ENCODE measurements around the gene P4HTM.

The P4HTM gene

DNA sequence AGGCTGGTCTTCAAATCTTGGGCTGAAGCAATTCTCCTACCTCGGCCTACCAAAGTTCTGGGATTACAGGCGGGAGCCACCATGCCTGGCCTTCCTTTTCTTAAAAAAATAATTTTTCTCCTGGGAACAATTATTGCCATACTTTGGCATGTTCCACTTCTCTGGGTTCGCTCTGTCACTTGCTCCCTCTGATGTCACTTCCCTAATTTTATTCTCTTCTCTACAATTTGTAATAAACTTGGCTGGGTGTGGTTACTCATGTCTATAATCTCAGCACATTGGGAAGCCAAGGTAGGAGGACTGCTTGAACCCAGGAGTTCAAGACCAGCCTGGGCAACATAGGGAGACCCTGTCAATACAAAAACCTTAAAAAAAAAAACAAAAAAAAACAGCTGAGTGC lies 45.2 kb downstream of the P4HTM start:
- TF ChIP-seq ZNF549 (tag by site-specific recombination; IDR thresholded peaks at IDR 0.05) (no peak), ZNF335 (tag by site-specific recombination; conservative IDR thresholded peaks at IDR 0.05) (no peak), ZNF660 (tag by site-specific recombination; IDR thresholded peaks at IDR 0.05) (no peak), ZNF350 (tag by site-specific recombination; IDR thresholded peaks at IDR 0.05) (no peak), ZNF621 (tag by site-specific recombination; IDR thresholded peaks at IDR 0.05) (no peak), ZXDB (tag by site-specific recombination; IDR thresholded peaks at IDR 0.05) (no peak)
- POLR2A ChIA-PET, result no interaction called here
- Histone ChIP-seq H3K4me1 (ENCODE audit: control insufficient read depth, insufficient read depth, low read length) (no peaks in the 10 kb centered on the region), H3K4me3 (ENCODE audit: low read depth, low read length) (no peak overlapping the region), H3K9me3 (ENCODE audit: control insufficient read depth, insufficient read depth, low read depth, low read length) (no peaks in the 10 kb centered on the region), H3K36me3 (ENCODE audit: control insufficient read depth in 2 of 2, insufficient read depth in 1 of 2, low read length in 2 of 2) (peaks cover 13 to 74% of the 10 kb centered on the region in 2 experiments; a peak in 2 of 3 replicates), H3K27ac (ENCODE audit: extremely low read depth, low read depth, low read length) (no peak overlapping the region)
- CTCF ChIA-PET, result no interaction called here

DNA sequence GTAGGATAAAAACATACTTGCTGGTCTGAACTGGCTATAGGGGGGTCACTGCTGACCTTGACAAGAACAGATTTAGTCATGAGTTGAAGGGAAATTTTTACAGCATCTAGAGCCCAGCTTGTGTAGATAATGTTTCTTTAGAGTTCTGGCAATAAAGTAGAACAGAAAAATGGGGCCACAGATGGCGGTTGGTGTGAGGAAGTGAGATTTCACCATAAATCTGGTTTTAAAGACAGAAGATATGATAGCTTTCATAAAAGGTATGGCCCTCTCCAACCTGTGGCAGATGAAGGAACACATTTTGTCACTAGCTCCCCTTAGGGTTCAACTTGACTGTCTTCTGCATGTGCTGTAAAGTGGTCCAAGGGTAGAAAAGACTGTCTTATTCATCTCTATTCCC lies 63.5 kb downstream of the P4HTM start:
- Histone ChIP-seq H3K36me3 (ENCODE audit: control insufficient read depth in 2 of 2, insufficient read depth in 1 of 2, low read length in 2 of 2) (peaks cover 7 to 78% of the 10 kb centered on the region in 2 experiments), H3K9me3 (ENCODE audit: control insufficient read depth, insufficient read depth, low read depth, low read length) (no peaks in the 10 kb centered on the region), H3K4me1 (ENCODE audit: control insufficient read depth, insufficient read depth, low read length) (no peaks in the 10 kb centered on the region), H3K4me3 (ENCODE audit: low read depth, low read length) (no peak overlapping the region), H3K27ac (ENCODE audit: extremely low read depth, low read depth, low read length) (no peak overlapping the region)
- ChIA-PET POLR2A (no interaction called here), CTCF (no interaction called here)
- TF ChIP-seq, protein P1, sequence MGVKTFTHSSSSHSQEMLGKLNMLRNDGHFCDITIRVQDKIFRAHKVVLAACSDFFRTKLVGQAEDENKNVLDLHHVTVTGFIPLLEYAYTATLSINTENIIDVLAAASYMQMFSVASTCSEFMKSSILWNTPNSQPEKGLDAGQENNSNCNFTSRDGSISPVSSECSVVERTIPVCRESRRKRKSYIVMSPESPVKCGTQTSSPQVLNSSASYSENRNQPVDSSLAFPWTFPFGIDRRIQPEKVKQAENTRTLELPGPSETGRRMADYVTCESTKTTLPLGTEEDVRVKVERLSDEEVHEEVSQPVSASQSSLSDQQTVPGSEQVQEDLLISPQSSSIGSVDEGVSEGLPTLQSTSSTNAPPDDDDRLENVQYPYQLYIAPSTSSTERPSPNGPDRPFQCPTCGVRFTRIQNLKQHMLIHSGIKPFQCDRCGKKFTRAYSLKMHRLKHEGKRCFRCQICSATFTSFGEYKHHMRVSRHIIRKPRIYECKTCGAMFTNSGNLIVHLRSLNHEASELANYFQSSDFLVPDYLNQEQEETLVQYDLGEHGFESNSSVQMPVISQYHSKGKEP (tag by site-specific recombination; IDR thresholded peaks at IDR 0.05), result no peak
- TF ChIP-seq, protein P2, sequence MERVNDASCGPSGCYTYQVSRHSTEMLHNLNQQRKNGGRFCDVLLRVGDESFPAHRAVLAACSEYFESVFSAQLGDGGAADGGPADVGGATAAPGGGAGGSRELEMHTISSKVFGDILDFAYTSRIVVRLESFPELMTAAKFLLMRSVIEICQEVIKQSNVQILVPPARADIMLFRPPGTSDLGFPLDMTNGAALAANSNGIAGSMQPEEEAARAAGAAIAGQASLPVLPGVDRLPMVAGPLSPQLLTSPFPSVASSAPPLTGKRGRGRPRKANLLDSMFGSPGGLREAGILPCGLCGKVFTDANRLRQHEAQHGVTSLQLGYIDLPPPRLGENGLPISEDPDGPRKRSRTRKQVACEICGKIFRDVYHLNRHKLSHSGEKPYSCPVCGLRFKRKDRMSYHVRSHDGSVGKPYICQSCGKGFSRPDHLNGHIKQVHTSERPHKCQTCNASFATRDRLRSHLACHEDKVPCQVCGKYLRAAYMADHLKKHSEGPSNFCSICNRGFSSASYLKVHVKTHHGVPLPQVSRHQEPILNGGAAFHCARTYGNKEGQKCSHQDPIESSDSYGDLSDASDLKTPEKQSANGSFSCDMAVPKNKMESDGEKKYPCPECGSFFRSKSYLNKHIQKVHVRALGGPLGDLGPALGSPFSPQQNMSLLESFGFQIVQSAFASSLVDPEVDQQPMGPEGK (tag by site-specific recombination; IDR thresholded peaks at IDR 0.05), result no peak
- TF ChIP-seq, protein P3, sequence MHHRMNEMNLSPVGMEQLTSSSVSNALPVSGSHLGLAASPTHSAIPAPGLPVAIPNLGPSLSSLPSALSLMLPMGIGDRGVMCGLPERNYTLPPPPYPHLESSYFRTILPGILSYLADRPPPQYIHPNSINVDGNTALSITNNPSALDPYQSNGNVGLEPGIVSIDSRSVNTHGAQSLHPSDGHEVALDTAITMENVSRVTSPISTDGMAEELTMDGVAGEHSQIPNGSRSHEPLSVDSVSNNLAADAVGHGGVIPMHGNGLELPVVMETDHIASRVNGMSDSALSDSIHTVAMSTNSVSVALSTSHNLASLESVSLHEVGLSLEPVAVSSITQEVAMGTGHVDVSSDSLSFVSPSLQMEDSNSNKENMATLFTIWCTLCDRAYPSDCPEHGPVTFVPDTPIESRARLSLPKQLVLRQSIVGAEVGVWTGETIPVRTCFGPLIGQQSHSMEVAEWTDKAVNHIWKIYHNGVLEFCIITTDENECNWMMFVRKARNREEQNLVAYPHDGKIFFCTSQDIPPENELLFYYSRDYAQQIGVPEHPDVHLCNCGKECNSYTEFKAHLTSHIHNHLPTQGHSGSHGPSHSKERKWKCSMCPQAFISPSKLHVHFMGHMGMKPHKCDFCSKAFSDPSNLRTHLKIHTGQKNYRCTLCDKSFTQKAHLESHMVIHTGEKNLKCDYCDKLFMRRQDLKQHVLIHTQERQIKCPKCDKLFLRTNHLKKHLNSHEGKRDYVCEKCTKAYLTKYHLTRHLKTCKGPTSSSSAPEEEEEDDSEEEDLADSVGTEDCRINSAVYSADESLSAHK (tag by site-specific recombination; IDR thresholded peaks at IDR 0.05), result no peak
- TF ChIP-seq SALL2 (tag by site-specific recombination; IDR thresholded peaks at IDR 0.05; ENCODE audit: borderline replicate concordance), result no peak
- TF ChIP-seq ZBTB17 (tag by site-specific recombination; IDR thresholded peaks at IDR 0.05), result no peak
- no peak for TF ChIP-seq ZNF202 (tag by site-specific recombination; IDR thresholded peaks at IDR 0.05; ENCODE audit: borderline replicate concordance)
- TF ChIP-seq, protein P4, sequence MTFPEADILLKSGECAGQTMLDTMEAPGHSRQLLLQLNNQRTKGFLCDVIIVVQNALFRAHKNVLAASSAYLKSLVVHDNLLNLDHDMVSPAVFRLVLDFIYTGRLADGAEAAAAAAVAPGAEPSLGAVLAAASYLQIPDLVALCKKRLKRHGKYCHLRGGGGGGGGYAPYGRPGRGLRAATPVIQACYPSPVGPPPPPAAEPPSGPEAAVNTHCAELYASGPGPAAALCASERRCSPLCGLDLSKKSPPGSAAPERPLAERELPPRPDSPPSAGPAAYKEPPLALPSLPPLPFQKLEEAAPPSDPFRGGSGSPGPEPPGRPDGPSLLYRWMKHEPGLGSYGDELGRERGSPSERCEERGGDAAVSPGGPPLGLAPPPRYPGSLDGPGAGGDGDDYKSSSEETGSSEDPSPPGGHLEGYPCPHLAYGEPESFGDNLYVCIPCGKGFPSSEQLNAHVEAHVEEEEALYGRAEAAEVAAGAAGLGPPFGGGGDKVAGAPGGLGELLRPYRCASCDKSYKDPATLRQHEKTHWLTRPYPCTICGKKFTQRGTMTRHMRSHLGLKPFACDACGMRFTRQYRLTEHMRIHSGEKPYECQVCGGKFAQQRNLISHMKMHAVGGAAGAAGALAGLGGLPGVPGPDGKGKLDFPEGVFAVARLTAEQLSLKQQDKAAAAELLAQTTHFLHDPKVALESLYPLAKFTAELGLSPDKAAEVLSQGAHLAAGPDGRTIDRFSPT (tag by site-specific recombination; IDR thresholded peaks at IDR 0.05), result no peak
- TF ChIP-seq, protein P5, sequence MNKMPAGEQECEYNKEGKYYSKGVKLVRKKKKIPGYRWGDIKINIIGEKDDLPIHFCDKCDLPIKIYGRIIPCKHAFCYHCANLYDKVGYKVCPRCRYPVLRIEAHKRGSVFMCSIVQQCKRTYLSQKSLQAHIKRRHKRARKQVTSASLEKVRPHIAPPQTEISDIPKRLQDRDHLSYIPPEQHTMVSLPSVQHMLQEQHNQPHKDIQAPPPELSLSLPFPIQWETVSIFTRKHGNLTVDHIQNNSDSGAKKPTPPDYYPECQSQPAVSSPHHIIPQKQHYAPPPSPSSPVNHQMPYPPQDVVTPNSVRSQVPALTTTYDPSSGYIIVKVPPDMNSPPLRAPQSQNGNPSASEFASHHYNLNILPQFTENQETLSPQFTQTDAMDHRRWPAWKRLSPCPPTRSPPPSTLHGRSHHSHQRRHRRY (tag by site-specific recombination; IDR thresholded peaks at IDR 0.05), result no peak
- no peak for TF ChIP-seq ZNF274 (IDR thresholded peaks at IDR 0.05; ENCODE audit: low read length)
- no peak for TF ChIP-seq ZNF274 (tag by site-specific recombination; IDR thresholded peaks at IDR 0.05; ENCODE audit: borderline replicate concordance)
- TF ChIP-seq, protein P6, sequence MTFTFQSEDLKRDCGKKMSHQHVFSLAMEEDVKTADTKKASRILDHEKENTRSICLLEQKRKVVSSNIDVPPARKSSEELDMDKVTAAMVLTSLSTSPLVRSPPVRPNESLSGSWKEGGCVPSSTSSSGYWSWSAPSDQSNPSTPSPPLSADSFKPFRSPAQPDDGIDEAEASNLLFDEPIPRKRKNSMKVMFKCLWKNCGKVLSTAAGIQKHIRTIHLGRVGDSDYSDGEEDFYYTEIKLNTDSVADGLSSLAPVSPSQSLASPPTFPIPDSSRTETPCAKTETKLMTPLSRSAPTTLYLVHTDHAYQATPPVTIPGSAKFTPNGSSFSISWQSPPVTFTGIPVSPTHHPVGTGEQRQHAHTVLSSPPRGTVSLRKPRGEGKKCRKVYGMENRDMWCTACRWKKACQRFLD (tag by site-specific recombination; IDR thresholded peaks at IDR 0.05), result no peak
- no peak for TF ChIP-seq ZNF19 (tag by site-specific recombination; IDR thresholded peaks at IDR 0.05; ENCODE audit: low read depth)
- TF ChIP-seq GLIS2 (tag by site-specific recombination; IDR thresholded peaks at IDR 0.05), result no peak
- TF ChIP-seq HOXC10 (CRISPR knock-in tag; IDR thresholded peaks at IDR 0.05), result no peak
- TF ChIP-seq, protein P7, sequence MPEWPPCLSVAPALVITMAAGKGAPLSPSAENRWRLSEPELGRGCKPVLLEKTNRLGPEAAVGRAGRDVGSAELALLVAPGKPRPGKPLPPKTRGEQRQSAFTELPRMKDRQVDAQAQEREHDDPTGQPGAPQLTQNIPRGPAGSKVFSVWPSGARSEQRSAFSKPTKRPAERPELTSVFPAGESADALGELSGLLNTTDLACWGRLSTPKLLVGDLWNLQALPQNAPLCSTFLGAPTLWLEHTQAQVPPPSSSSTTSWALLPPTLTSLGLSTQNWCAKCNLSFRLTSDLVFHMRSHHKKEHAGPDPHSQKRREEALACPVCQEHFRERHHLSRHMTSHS (tag by site-specific recombination; IDR thresholded peaks at IDR 0.05), result no peak
- no peak for TF ChIP-seq SCRT1 (tag by site-specific recombination; IDR thresholded peaks at IDR 0.05; ENCODE audit: borderline replicate concordance)
- TF ChIP-seq, protein P8, sequence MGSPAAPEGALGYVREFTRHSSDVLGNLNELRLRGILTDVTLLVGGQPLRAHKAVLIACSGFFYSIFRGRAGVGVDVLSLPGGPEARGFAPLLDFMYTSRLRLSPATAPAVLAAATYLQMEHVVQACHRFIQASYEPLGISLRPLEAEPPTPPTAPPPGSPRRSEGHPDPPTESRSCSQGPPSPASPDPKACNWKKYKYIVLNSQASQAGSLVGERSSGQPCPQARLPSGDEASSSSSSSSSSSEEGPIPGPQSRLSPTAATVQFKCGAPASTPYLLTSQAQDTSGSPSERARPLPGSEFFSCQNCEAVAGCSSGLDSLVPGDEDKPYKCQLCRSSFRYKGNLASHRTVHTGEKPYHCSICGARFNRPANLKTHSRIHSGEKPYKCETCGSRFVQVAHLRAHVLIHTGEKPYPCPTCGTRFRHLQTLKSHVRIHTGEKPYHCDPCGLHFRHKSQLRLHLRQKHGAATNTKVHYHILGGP (tag by site-specific recombination; IDR thresholded peaks at IDR 0.05), result no peak

Data from HEK293 (cell line).